CD4-positive, alpha-beta T cell treated with Interleukin-1 beta for 1 hour (primary cell): Measurements from ENCODE around the gene CCNF.
"Not testable (repeated sequence)": the region's sequence is repeated elsewhere in the genome, so short reads cannot be mapped to it uniquely, and the experiment has no call there.

Source experiments
- DNase-seq, 2 donors: peaks; one replicate each; pipeline ENCODE4 v3.0.0-alpha.2; 2020 to 2022

Gene CCNF

GRCh38 chr16:2429771-2430663, 770 bp downstream of the CCNF start:
- peak; percentile 17 to 23 for DNase-seq

DNA sequence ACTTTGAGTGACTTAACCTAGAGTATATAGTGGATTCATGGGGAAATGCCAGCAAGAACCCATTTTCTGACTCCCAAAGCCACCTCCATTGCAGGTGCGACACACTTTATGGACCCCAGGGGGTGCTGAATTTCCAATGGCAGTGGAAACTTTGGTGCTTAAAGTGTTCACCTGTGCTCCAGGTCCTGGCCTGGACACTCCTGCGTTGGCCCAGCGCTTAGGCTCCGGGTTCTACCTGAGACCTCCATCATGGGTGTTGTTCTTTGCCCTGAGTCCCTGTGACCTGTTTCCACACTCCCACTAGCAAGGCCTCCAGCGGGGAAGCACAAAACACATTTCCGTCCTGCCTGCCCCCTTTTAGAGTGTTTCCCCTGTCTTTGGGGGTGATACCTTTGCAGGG, 3.0 kb downstream of the CCNF start:
- no peak for DNase-seq

DNA sequence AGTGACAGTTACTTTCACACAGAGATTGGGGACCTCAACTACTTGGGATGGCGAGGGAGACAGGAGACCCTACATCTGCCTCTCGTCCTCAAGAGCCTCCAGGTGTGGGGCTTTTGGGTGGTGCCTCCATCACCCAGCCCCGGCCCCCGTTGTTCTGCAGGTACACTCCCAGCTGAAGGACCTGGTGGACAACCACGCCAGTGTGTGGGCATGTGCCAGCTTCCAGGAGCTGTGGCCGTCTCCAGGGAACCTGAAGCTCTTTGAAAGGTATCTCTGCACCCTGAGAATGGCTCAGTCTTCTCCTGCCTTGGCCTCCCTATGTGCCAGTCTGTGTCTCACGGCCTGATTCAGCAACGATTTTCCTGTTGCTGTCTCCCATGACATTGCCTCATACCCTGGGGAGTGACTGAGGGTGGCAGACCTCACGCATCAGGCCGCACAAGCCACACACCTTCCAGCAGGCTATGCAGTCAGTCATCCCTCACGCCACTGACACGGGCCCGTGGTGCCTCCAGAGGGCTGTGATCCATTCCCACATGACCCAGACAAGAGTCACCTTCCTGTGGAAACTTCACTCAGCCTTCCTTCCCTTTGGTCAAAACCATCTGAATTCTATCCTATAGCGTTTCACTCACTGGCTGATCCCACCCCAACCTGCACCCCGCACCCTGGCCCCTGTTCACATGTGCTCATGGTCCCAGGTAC, 3.7 kb downstream of the CCNF start:
- no peak for DNase-seq

- not testable (repeated sequence) for DNase-seq
Measured at GRCh38 chr16:2435236-2435635, 6.0 kb downstream of the CCNF start.

- DNase-seq = no peak
Measured at GRCh38 chr16:2436110-2436509, 6.9 kb downstream of the CCNF start.

- DNase-seq = no peak
Measured at GRCh38 chr16:2437032-2437790, 8.0 kb downstream of the CCNF start.

DNA sequence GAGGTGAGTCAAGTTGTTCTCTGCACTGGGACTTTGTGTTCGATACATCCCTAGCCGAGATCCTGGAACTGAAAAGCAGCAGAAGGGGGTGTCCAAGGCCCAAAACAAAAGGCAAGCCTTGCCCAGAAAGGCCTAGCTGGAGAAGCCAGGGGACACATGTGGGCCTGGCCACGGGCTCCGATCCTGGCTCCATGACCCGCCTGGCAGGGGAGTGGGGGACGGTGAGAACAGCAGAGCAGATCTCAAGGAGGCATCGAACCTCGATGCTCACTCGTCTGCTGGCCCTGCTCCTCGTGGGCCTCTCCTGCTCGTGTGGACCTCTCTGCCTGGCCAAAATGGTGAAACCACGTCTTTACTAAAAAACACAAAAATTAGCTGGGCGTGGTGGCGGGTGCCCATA, 8.9 kb downstream of the CCNF start:
- no peak for DNase-seq

DNA sequence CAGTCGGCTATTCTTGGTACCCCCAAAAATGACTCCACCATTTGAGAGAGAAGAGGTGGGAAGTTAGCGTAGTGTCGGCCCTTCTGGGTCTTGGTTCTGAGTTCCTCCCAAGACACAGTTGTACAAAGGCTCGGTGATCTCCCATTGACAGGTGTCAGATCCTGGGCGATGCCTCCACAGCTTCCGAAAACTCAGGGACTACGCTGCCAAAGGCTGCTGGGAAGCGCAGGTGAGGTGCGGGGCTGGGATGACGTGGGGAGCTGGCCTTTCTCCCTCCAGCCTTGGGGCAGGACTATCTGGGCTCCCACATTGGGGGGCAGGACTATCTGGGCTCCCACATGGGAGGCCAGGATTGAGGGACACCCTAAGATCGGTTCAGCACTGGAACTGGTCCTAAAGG, 10.4 kb downstream of the CCNF start:
- DNase-seq = no peak

DNA sequence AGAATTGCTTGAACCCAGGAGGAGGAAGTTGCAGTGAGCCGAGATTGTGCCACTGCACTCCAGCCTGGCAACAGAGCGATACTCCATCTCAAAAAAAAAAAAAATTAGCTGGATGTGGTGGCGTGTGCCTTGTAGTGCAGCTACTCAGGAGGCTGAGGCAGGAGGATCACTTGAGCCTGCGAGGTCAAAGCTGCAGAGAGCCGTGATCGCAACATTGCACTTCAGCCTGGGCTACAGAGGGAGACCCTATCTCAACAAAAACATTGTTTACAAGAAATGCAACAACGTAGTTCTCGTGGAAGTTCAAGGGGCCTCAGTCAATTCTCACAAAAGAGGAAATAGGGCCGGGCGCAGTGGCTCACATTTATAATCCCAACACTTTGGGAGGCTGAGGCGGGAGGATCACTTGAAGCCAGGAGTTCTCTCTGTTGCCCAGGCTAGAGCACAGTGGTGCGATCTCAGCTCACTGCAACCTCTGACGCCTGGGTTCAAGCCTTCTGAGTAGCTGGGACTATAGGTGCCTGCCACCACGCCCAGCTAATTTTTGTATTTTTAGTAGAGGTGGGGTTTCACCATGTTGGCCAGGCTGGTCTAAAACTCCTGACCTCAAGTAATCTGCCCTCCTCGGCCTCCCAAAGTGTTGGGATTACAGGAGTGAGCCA, 12.0 kb downstream of the CCNF start:
- not testable (repeated sequence) for DNase-seq

DNA sequence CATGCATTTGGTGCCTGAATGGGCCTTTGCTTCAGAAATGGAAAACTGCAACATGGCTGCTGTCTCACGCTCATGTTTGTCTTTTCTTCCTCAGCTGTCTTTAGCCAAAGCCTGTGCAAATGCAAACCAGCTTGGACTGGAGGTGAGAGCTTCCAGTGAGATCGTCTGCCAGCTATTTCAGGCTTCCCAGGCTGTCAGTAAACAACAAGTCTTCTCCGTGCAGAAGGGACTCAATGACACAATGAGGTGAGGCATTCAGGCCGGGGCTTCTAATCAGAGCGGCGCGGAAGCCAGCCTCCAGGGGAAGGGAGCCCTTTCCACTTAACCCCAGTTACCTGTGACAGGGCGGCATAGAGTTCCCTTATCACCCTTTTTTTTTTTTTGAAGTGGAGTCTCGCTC, 14.3 kb downstream of the CCNF start:
- no peak for DNase-seq

DNA sequence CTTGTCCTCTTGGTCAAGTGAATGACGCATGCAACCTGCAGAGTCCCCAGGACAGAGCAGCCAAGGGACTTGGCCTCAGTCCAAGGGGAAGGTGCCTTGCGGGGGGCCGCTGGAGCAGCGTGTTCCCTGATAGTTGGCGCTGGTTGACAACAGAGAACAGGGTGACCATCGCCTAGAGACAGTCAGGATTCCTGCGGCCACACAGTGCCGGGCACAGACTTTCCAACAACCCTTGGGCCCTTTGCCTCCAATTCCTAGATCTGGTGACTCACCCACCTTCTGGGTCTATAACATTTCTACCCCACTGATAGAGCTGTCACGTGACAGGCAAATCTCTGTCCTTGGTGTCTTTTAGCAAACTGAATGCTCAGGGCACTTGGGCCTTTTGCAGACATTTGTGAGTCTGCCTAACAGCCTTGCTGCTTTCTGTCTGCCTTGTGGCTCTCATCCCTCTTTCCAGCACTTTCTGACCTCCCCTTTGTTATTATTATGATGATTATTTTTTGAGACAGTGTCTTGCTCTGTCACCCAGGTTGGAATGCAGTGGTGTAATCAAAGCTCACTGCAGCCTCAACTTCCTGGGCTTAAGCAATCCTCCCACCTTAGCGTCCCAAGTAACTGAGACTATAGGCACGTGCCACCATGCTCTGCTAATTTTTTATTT, 18.8 kb downstream of the CCNF start:
- DNase-seq = no peak

GRCh38 chr16:2449118-2449517, 19.9 kb downstream of the CCNF start:
- no peak for DNase-seq

GRCh38 chr16:2450535-2450934, 21.3 kb downstream of the CCNF start:
- DNase-seq = no peak

GRCh38 chr16:2450975-2451381, 21.7 kb downstream of the CCNF start:
- DNase-seq = no peak

- no peak for DNase-seq
Measured at GRCh38 chr16:2451851-2452320, 22.6 kb downstream of the CCNF start.

- no peak for DNase-seq
Measured at GRCh38 chr16:2452650-2453049, 23.4 kb downstream of the CCNF start.

GRCh38 chr16:2455081-2455845, 26.0 kb downstream of the CCNF start:
- no peak for DNase-seq

- DNase-seq = no peak
Measured at GRCh38 chr16:2456551-2457153, 27.4 kb downstream of the CCNF start.

DNA sequence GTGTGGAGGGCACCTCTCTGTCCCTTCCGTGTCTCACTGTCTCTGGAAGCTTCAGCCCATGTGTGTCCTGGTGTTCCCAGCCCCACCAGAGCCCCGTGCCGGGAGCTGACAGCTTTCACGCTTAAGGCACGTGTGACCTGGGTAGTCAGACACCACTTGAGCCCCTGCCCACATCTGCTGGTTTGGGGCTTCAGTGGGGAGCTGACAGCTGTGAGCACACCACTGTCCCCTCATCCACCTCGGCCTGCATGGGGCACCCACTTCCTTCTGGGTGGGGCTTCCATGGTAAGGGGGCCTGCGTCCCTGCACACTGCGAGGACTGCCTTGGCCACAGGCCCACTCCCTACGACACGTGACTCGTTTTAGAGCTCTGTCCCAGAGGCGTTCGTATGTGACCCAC, 28.0 kb downstream of the CCNF start:
- no peak for DNase-seq

- DNase-seq = no peak
Measured at GRCh38 chr16:2457946-2458345, 28.7 kb downstream of the CCNF start.
